ENCODE data around the gene SLC6A3. TPM values are rescaled to one million over a fixed set of nuclear protein-coding genes. Genes with fewer than 3 reads are reported as not detected.

SLC6A3 gene
- total RNA-seq, 1 donor from 2014 or later: not detected

DNA sequence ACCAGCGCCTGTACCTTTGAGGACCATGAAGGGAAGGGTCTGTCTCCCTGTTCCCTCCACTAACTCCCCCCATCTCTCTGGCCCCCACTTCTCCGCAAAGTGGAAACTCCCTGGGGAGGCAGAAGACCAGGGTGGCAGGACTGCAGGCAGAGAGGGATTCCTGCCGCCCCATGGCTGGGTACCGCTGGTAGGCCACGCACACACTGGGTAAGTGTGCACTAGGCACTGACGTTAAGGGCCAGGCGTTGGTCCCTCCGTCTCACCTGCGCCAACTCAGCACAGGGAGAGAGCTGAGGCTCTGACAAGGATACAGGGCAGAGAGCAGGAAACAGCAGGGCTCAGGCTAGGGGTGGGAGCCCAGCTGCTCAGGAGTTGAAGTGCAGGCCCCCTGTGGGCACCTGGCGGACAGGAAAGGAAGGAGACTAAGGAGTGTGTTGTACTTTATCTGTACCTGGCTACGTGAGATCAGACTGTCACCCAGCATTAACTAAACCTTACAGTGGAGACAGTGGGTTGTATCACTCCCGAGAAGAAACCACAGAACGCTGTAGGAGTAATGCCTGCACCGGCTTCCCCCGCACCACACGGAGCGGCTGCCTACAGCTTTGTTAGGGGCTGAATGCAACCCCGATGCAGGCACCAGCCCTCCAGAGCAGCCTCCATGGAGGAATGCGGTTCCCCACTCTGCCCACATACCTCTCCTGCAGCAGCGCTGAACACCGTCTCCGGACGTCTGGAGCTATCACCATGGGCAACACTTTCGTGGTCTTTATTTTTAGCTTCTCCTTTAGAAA, 66.2 kb downstream of the SLC6A3 start:
- peaks cover 12% of the 10 kb centered on the region for H3K27me3 Mint-ChIP-seq (ENCODE audit: unreplicated experiment)
- no peak for DNase-seq (ENCODE audit: extremely low spot score, unreplicated experiment)
- H3K9me3 Mint-ChIP-seq (ENCODE audit: unreplicated experiment): peaks cover 6% of the 10 kb centered on the region
- H3K4me3 Mint-ChIP-seq (ENCODE audit: unreplicated experiment): no peak overlapping the region
- no peak overlapping the region for H3K27ac Mint-ChIP-seq (ENCODE audit: unreplicated experiment)
- no peaks in the 10 kb centered on the region for H3K4me1 Mint-ChIP-seq (ENCODE audit: unreplicated experiment)
- no peaks in the 10 kb centered on the region for H3K36me3 Mint-ChIP-seq (ENCODE audit: unreplicated experiment)
- TF ChIP-seq, protein P1, sequence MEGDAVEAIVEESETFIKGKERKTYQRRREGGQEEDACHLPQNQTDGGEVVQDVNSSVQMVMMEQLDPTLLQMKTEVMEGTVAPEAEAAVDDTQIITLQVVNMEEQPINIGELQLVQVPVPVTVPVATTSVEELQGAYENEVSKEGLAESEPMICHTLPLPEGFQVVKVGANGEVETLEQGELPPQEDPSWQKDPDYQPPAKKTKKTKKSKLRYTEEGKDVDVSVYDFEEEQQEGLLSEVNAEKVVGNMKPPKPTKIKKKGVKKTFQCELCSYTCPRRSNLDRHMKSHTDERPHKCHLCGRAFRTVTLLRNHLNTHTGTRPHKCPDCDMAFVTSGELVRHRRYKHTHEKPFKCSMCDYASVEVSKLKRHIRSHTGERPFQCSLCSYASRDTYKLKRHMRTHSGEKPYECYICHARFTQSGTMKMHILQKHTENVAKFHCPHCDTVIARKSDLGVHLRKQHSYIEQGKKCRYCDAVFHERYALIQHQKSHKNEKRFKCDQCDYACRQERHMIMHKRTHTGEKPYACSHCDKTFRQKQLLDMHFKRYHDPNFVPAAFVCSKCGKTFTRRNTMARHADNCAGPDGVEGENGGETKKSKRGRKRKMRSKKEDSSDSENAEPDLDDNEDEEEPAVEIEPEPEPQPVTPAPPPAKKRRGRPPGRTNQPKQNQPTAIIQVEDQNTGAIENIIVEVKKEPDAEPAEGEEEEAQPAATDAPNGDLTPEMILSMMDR (IDR thresholded peaks at IDR 0.05): no peak

DNA sequence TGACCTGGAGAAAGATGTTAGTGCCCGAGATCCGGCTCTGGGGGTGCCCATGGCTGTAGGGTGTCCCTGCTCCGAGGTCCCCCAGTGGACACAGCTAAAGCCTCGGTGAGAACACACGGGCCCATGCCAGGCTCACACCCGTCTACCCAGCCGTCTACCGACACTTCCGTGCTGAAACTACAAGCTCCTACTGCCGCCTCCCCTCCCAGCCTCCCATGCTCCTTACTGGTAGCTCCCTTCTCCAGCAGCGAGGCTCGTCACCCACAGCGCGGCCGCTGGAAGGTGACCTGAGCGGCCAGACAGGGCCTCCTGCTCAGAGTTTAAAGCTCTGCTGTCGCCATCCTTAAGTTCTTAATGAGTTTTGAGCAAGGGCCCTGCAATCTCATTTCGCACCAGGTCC, 67.1 kb downstream of the SLC6A3 start:
- Mint-ChIP-seq H3K36me3 (ENCODE audit: unreplicated experiment) (no peaks in the 10 kb centered on the region), H3K27ac (ENCODE audit: unreplicated experiment) (no peak overlapping the region), H3K27me3 (ENCODE audit: unreplicated experiment) (peaks cover 10% of the 10 kb centered on the region), H3K9me3 (ENCODE audit: unreplicated experiment) (peaks cover 6% of the 10 kb centered on the region), H3K4me3 (ENCODE audit: unreplicated experiment) (no peak overlapping the region), H3K4me1 (ENCODE audit: unreplicated experiment) (no peaks in the 10 kb centered on the region)
- no peak for DNase-seq (ENCODE audit: extremely low spot score, unreplicated experiment)
- TF ChIP-seq, protein P1 (IDR thresholded peaks at IDR 0.05): no peak

DNA sequence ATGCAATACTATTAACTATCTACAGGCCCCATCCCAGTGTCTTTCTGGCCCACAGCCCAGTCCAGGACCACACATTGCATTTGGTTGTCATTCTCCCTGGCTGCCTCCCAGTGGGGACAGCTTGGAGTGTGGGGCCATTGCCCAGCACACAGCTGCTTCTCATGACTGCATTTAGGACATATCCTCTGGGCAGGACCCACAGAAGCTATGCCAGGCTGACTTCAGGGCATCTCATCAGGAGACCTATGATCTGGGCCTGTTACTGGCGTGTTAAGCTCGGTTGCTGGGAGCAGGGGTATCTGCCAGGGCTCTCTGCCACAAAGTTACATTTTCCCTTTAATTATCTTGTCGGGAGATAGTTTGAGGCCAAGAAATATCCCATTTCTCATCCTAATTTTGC, 68.3 kb downstream of the SLC6A3 start:
- H3K36me3 Mint-ChIP-seq (ENCODE audit: unreplicated experiment): no peaks in the 10 kb centered on the region
- H3K27ac Mint-ChIP-seq (ENCODE audit: unreplicated experiment): no peak overlapping the region
- no peaks in the 10 kb centered on the region for H3K4me1 Mint-ChIP-seq (ENCODE audit: unreplicated experiment)
- no peak overlapping the region for H3K4me3 Mint-ChIP-seq (ENCODE audit: unreplicated experiment)
- peaks cover 13% of the 10 kb centered on the region for H3K27me3 Mint-ChIP-seq (ENCODE audit: unreplicated experiment)
- TF ChIP-seq, protein P1 (IDR thresholded peaks at IDR 0.05): no peak
- DNase-seq (ENCODE audit: extremely low spot score, unreplicated experiment): no peak
- peaks cover 6% of the 10 kb centered on the region for H3K9me3 Mint-ChIP-seq (ENCODE audit: unreplicated experiment)

DNA sequence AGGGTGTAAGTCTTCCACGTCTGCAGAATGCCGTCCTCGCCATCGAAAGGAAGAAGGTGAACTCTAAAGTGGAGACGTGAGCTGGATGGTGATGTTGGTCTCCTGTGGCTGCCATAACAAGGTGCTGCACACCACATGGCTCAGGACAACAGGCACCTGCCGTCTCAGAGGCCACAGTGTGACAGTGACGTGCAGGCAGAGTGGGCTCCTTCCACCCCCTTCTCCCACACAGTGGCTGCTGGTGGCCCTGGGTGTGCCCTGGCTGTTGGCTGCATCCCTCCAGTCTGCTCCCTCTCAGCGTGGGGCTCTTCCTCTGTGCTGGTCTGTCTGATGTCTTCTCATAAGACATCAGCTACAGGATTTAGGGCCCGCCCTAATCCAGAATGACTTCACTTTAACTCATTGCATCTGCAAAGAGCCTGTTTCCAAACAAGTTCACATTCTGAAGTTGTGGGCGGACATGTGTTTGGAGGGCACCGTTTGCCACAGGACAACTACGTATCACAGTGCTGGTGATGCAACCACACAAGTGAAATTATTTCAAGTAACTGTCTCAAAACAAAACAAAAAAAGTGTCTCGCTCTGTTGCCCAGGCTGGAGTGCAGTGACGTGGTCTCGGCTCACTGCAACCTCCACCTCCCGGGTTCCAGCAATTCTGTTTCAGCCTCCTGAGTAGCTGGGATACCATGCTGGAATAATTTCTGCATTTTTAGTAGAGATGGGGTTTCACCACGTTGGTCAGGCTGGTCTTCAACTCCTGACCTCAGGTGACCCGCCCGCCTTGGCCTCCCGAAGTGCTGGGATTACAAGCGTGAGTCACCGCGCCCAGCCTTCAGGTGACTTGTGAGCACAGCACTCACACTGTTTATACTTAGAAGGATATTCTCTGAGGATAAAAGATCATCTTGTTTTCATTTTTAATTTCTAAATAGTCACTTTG, 69.1 kb downstream of the SLC6A3 start:
- DNase-seq (ENCODE audit: extremely low spot score, unreplicated experiment): no peak
- Mint-ChIP-seq H3K4me3 (ENCODE audit: unreplicated experiment) (no peak overlapping the region), H3K27ac (ENCODE audit: unreplicated experiment) (no peak overlapping the region), H3K9me3 (ENCODE audit: unreplicated experiment) (peaks cover 6% of the 10 kb centered on the region), H3K27me3 (ENCODE audit: unreplicated experiment) (peaks cover 16% of the 10 kb centered on the region), H3K4me1 (ENCODE audit: unreplicated experiment) (no peaks in the 10 kb centered on the region), H3K36me3 (ENCODE audit: unreplicated experiment) (no peaks in the 10 kb centered on the region)
- TF ChIP-seq, protein P1 (IDR thresholded peaks at IDR 0.05): no peak

DNA sequence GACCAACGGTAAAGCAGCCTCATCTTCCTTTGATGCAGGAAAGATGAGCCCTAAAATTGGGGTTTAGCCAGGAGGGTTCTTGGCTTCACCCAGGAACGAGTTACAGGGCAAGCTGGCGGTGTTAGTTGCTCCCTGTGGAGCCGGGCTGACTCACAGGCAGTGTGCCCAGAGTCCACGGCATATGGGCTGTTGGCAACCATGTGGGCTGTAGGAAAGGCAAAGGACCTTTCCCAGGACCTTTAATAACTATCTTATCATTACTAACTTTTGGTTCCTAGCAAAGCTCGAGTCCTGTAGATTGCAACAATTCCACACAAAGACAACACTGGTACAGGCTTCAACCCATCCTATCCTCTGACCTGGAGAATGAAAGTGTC, 70.6 kb downstream of the SLC6A3 start:
- no peaks in the 10 kb centered on the region for H3K4me1 Mint-ChIP-seq (ENCODE audit: unreplicated experiment)
- H3K27me3 Mint-ChIP-seq (ENCODE audit: unreplicated experiment): peaks cover 21% of the 10 kb centered on the region
- no peak for DNase-seq (ENCODE audit: extremely low spot score, unreplicated experiment)

More for the DNA sequence above, 70.6 kb downstream of the SLC6A3 start:
- Mint-ChIP-seq H3K9me3 (ENCODE audit: unreplicated experiment) (peaks cover 2% of the 10 kb centered on the region), H3K27ac (ENCODE audit: unreplicated experiment) (no peak overlapping the region), H3K36me3 (ENCODE audit: unreplicated experiment) (no peaks in the 10 kb centered on the region), H3K4me3 (ENCODE audit: unreplicated experiment) (no peak overlapping the region)
- TF ChIP-seq, protein P1 (IDR thresholded peaks at IDR 0.05): no peak
